Measurements from ENCODE around the gene GNPNAT1.

DNA sequence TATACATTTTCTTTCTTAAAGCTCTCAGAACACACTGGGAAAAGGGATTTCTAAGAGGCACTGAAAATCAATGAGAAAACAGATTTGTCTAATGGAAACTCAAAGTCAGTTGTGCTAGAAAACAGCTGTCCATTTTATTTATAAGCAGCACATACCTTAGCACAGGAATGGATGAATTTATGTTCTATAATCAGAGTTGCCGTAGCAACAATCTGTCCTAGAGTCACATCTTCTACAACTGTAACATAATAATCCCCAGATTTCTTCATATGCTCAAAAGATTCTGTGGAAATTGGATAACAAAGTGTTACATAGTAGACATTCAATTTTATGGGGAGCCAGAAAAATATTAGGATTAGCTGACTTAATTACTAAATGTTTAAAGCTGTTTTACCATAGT is 9.8 kb downstream of the GNPNAT1 start:
- TF ChIP-seq, protein P1, sequence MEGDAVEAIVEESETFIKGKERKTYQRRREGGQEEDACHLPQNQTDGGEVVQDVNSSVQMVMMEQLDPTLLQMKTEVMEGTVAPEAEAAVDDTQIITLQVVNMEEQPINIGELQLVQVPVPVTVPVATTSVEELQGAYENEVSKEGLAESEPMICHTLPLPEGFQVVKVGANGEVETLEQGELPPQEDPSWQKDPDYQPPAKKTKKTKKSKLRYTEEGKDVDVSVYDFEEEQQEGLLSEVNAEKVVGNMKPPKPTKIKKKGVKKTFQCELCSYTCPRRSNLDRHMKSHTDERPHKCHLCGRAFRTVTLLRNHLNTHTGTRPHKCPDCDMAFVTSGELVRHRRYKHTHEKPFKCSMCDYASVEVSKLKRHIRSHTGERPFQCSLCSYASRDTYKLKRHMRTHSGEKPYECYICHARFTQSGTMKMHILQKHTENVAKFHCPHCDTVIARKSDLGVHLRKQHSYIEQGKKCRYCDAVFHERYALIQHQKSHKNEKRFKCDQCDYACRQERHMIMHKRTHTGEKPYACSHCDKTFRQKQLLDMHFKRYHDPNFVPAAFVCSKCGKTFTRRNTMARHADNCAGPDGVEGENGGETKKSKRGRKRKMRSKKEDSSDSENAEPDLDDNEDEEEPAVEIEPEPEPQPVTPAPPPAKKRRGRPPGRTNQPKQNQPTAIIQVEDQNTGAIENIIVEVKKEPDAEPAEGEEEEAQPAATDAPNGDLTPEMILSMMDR (conservative IDR thresholded peaks at IDR 0.05; ENCODE audit: low read depth, low read length): no peak
- TF ChIP-seq POLR2A (IDR thresholded peaks at IDR 0.05; ENCODE audit: low read depth, low read length): no peak

All from IMR-90 (cell line).